Cortex of kidney (tissue), 1 donor: ENCODE results near the gene STBD1.
"Not testable (repeated sequence)": the region's sequence is repeated elsewhere in the genome, so short reads cannot be mapped to it uniquely, and the experiment has no call there.

ENCODE experiments used
- DNase-seq: peaks from one replicate; lab custom pipeline; 2025; lab: John Stamatoyannopoulos, UW

STBD1 gene

DNA sequence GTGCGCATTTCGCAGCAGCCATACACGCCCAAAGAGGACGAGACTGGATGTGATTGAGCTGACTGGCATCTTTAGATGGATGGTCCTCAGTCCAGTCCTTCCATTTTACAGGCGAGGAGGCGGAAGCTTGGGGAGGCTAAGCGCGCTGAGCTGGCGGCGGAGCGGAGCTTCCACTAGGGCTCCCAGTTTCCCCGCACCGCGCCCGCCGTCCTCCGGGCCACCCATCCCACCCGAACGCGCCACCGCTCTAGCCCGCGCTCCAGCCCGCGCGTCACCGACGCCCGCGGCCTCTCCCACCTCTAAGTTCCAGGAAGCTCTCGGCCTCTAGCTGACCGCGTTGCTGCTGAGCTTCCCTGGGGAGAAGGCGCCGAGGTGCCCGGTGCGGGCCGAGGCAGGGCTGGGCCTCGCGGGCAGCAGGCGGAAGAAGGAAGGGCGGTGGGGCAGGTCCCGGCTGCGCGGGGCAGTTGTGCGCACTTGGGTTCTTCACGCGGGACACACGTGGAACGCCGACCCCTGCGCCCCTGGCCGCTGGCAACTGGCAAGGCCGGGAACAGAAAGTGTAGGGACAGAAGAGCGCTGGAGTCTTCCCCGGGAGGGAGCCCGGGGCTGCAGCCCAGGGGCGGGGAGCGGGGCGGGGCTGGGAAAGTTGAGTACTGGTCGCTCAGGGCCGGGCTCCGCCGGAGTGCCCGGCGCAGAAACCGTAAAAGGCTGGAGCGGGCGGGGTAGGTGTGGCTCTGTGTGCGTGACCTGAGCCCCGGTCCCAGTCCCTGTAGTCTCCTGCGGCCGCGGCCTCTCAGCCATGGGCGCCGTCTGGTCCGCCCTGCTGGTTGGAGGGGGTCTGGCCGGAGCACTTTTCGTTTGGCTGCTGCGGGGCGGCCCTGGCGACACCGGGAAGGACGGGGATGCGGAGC lies at the start of gene STBD1:
STBD1 (plus strand) TSS at position 763 of the 911 bp plus-strand sequence; CDS start at position 800, 37 bp downstream.
- DNase-seq = peak; percentile 13

DNA sequence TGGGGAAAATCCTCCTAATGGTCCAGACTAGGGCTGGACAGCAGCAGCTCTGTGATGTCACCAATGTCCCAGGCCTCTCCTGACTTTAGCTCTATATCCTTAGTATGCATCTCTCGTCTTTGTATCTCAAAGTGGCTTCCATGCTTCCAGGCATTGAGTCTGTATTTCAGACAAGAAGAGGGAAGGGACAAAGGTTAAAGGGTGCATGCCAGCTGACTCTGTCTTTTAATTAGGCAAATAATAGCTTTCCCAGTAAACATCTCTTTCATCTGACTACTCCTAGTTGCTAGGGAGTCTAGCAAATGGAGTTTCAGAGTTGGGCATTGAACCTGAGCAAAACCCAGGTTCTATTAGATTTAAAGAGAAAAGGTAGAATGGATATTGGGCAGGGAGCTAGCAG lies 49.6 kb upstream of the STBD1 start:
- no peak for DNase-seq

DNA sequence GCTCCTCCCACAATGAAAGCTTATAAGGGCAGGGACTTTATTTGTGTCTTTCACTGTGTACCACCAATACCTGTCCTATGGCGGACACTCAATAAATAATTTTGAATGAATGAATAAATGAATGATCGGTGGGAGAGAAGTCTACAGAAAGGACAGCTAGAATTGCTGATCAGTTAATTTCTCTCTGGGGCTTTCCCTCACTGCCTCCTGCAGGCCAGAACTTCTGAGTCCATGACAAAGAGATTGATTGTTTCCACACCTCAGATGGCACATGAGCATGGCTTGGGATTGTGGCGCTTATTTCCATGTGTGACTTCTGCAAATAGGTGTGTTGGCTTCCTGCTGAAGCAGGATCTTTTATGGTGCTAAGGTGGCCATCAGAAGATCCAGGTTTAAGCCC lies 48.7 kb upstream of the STBD1 start:
- no peak for DNase-seq

DNA sequence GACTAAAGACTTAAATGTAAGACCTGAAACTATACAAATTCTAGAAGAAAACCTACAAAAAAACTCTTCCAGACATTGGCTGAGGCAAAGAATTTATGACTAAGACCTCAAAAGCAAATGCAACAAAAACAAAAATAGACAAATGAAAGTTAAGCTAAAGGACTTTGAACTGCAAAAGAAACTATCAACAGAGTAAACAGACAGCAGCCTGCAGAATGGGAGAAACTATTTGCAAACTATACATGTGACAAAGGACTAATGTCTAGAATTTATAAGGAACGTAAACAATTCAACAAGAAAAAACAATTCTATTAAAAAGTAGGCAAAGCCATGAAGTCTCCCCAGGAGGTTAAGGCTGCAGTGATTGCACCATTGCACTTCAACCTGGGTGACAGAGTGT lies 46.0 kb upstream of the STBD1 start:
- no peak for DNase-seq

DNA sequence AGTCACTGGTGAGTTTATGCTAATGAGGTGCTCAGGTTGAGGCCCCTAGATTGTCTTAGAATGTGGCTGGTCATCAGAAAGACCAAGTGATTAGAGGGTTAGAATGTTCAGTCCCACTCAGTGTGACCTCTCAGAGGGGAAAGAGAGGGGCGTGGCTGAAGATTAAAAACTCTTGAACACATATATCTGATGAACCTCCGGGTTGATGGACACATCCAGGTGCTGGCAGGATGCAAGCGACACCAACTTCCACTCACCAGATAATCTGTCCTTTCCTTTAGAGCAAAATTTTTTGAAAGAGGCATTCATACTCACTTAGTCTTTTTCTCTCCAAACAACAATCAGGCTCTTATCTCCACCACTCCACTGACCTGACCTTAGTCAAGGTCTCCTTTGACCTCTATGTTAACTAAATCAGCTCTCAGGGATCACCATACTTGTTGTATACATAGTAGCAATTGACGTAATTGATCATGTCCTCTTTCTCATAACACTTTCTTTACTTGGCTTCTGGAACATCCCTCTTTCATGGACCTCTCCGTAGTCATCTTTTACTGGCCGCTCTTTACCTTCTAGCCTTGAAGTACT lies 40.8 kb upstream of the STBD1 start:
- DNase-seq = no peak

DNA sequence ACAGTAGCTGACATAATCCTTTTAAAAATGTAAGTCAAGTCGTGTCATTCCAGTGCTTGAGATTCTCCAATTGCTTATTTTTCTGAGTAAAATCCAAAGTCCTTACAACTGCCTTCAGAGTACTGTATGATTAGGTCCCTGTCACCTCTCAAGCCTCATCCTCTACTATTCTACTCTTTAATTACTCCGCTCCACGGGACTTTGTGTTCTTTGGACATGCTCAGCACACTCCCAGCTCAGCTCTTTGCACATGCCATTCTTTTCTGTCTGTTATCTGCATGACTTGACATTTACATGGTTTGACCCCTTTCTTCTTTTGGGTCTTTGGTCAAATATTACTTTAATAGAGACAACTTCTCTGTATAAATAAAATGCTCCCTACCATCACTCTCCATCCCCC lies 39.9 kb upstream of the STBD1 start:
- DNase-seq = no peak

DNA sequence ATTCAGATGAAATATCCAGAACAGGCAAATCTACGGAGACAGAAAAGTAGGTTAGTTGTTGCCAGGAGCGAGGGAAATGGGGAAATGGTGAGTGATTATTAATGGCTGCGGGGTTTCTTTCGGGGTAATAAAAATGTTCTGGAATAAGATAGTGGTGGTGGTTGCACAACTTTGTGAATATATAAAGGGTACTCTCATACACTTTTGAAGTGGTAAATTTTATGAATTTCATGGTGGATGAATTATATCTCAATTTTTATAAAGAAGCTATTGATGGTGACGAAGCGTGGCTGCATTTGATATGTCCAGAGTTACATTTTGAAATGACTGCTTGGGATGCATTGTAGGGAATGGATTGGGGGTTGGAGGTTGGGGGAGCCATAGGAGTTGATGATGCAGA lies 38.7 kb upstream of the STBD1 start:
- DNase-seq = no peak

DNA sequence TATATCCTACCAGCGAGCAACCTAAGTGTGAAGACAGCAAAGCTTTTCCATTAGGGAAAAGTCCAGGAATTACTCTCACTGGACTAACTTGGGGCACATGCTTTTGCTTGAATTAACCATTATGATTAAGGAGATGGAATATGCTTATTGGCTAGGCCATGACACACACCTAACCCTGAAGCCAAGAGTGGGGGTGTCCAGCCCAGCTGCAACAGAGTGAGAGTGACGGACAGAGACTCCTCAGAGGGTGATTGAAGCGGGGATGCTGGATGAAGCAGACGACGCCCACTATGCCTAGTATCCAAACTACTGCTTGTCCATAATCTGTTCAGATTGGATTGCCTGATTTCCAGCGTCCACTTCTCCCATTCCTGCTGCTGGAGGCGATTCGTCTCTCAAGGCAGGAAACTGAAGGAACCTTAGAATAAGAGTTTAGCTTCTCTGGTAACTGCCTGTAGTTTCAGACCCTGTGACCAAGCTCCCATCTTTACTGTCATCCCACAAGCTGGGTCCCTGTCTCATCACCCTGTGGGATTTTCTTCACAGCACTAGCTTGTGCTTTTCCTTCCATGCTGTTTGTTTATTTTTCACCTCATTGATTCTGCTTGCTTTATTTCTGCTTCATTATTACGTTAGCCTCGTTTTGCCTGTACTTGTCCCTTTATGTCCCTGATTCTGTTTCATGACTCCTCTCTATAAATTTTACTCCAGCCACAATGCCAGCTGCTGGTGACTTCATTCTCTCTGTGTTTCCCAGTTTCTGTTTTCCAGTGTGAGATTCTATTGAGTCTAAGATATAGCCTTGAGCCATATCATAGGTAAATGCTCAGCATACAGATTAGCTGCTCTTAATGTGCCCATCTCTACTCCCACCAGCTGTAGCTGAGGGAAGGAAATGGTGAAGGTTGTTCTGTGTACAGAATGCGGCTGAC lies 36.0 kb upstream of the STBD1 start:
- DNase-seq = no peak

DNA sequence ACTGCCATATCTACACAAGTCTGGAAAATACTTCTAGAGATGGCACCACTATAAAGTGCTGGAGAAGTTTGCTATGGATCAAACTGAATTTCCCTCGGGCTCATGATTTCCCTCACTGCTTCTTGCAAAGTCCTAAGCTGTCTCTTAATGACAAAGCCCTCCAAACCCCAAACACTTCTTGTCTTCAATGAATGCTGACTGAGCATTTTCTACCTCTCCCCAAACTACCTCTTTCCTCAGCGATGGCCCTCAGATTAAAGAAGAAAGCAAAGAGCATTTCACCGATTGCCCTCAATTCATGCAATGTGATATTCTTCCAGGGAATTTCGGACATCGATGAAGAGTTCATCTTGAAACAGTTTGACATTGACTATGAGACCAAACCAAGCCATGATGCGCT lies 35.3 kb upstream of the STBD1 start:
- no peak for DNase-seq

DNA sequence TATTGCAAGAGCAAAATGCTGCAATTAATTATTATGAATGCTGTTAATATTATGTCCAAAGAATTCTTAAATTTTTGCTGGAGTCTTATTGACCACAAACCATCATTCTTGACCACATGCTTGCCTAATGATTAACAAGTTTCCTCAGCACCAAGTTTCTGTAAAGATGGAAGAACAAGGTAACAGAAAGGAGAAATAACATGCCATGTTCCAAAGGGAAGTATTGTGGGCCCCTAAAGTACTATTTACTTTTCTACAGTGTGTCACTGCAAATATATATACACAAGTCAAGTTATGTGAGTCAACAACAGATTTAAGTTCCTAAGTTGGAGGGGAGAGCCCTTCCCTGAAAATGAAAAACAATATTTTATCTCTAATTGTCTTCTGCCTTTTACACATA lies 34.5 kb upstream of the STBD1 start:
- DNase-seq = no peak

DNA sequence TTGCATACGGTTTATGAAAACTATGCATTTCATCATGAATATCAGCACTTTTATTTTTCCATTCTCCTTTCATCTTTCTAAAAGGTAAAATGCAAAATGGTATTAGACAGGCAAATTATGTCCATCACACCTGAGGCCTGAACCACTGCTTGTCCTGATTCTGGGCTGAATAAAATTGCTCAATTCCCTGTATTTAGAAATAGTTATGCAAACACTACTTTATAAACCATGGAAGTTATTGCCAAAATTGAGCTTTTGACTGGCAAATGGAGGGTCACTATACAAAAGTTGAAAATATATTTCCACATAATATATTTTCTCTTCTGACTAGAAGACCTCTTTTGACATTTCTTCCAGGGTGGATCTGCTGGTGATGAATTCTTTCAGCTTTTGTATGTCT lies 34.0 kb upstream of the STBD1 start:
- DNase-seq = no peak

DNA sequence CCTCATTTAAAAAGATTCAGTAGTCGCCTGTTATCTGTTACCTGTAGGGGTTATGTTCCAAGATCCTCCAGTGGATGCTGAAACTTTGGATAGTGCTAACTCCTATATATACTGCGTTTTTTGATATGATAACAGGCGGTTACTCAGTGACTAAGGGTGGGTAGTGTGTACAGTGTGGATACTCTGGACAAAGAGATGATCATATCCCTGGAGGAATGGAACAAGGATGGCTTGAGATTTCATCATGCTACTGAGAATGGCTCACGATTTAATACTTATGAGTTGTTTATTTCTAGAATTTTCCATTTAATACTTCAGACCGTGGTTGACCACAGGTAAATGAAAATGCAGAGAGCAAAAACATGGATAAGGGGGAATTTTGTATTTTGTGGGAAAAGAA lies 33.5 kb upstream of the STBD1 start:
- no peak for DNase-seq

DNA sequence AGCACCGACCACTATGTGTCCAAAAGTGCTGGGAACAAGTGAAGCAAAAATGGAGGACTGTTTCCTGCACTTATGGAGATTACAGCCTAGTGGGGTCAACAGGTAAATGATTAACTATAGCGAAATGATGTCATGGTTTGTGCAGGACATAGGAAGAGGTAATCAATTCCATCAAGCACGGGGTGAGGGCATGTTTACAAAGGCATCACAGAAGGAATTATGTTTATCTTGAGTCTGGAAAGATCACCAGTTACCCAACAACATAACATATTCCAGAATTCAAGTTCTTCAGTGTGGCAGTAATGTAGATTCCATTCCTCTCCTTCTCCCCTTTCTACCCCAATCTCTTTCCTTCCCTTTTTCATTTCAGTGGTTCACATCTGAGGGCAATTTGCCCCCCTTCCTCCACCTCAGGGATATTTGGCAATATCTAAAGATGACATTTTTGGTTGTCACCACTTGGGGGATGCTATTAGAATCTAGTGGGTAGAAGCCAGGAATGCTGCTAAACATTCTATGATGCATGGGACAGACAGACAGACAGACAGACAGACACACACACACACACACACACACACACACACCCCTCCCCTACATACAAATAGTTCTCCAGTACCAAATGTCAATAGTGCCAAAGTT lies 30.9 kb upstream of the STBD1 start:
- no peak for DNase-seq

DNA sequence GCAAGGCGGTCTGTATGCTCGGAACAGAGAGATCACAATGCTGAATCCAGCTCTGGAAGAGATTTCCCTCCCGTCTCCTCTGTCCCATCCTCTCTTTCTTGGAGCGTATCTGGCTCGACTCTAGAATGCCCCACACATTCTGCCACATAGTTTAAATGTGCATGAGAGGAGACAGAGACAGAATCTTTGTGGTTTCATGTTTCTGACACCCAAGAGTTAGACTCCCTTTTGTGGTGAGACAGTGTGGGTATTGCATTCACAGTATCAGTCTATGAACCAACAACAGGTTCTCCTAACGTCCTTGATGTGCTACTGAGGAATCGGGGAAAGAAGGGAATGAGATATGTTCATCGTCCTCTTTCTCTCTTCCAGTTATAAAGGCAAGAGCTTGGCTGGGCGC lies 29.7 kb upstream of the STBD1 start:
- DNase-seq = no peak

DNA sequence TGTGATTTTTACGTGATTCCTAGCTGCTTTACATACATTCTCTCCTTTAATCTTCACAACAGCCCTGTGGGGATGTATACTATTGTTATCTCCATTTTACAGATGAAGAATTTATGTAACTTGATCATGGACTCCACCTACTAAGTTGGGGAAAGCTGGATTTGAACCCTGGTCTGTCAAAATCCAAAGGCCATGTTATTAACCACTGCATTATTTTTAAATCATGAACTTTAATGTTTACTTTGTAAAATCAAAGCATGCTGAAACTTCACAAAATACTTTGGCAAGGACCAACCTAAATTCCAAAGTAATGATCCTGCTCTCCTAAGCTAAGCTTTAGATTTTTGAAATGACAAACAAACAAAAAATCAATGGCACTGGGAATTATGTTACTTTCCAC lies 28.9 kb upstream of the STBD1 start:
- DNase-seq = no peak

DNA sequence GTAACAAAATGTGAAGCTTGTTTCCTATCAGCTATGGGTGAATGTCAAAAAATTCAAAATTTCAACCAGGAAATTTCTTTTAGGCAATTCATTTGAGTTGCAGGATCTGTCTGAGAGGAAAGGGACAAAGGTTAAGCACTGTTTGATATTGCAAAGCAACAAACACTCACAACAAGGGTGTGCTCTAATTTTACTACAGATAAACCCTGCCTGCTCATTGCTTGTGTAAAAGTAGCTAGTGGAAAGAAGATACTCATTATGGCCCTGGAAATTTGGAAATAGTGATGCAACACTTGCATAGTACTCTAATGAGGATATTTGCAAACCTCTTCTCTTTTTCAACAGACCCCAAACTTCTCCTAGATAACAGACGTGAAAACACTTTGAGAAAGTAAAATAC lies 27.9 kb upstream of the STBD1 start:
- DNase-seq = no peak

DNA sequence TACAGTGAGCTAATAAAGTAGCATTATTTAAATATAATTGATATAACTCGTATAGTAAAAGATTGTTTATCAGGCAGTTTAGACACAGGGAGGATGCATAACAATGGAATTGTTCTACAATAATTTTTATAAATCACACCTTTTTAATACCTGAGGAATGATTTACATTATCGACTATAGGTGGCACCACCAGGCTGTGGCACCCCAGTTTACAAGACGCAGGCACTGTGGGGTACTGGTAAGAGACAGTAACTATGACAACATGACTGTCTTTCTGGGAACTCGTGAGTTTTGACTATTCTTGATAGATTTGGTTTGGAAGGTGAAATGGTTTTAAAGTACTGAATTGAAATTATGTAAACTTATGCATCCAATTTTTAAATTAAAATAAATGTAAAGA lies 27.1 kb upstream of the STBD1 start:
- DNase-seq = no peak

DNA sequence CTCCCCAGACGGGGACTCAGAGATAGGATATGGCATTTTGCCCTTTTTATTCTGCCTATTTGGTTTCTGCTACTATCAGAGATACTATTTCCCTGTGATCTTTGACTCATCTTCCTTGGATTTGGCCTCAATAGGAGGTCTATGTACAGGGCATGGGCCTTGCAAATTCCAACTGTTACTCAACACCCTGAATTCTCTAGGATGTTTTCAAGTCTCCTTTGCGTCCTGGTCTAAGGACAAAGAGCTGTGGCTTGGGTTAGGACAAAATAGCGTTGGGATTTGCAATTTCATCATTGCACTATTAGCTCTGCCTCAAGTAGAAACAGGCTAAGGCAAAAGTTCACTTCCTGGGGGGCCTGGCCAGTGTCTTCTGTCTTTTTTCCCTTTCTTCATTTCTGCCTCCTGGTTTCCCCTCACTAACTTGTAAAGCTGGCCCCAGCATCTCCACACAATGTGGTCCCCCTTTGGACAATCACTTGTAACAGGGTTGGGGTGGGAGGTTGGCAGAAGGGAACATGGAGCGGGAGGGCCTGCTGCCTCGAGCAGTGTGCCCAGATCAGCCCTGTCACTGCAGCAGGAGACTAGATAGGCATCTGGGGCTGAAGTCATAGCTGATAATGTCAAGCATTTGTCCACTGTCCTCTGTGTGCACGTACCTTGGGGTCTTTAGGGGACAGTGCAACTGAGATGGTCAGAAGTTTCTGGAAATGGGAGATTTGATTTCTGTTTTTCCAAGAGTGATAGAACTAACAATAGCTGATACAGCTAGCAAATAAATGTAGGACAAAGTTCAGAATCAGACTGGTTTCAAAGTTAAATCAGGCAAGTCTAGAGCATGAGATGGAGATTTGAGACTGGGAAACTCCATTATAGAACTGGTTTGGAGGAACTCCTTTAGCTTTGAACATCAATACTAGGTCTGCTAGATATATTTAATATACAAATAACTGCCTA lies 25.8 kb upstream of the STBD1 start:
- no peak for DNase-seq

DNA sequence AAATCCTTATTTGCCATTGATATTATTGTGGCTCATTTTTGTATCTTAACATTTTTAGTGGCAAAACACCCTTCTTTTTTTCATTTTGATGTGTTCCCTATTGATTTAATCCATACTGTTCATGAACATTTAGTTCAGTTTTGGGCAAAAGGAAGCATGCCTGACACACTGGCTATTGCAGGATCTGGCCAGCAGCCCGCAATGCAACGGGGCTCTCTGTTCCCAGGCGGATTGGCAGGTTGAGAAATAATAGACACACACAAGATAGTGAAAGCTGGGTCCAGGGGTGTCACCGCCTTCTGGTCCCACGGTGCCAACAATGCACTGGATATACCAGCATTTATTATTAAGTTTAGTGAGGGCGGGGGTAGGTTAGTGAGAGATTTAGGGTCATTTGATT lies 24.9 kb upstream of the STBD1 start:
- DNase-seq = not testable (repeated sequence)

DNA sequence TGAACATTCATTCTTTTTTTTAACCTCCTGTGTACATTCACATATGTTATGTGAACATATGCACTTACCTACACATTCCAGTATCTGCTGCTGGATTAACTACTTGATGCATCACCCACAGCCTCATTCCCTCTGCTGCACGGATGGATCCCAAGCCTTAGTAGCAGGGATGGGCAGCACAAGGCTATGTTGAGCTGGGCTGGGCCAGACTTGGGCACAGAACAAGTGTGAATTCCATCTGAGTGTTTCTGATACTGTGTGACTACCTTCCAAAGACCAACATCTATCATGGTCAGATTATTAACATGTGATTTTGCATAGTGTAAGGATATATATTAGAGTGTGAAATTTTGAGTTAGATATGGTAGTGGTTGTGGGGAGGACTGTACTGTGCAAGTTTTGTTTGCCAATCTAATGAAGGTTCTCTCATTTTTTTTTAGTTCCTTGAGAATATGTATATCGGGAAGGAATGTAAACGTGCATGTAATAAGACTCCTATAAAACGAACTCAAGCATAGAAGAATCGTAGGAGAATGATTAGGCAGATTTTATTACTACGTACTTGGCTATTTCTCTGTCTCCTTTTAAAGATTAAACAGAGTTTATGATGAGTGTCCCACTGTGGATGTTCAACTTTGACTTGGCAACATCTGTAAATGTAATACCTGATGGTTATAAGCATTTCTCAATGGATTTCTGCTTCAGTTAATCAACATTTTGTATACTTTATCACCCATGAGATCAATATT lies 23.4 kb upstream of the STBD1 start:
- no peak for DNase-seq
